HG03575 (cell line): ENCODE measurements around the gene PLD3.
"Not testable (repeated sequence)": the region's sequence is repeated elsewhere in the genome, so short reads cannot be mapped to it uniquely, and the experiment has no call there.

ENCODE experiments used
- ATAC-seq: cut with Tn5 transposase; IDR thresholded peaks from one replicate; pipeline ENCODE4 v1.9.1; 2021; ENCODE audit not compliant: unreplicated experiment, insufficient number of reproducible peaks, low FRiP score; ENCODE audit errors: extremely low read depth

PLD3 gene

GRCh38 chr19:40358773-40359172, 10.3 kb downstream of the PLD3 start:
- ATAC-seq = no peak

- no peak for ATAC-seq
Observed at GRCh38 chr19:40360020-40360707, 11.7 kb downstream of the PLD3 start.

GRCh38 chr19:40360708-40361241, 12.3 kb downstream of the PLD3 start:
- no peak for ATAC-seq

- no peak for ATAC-seq
Observed at GRCh38 chr19:40362160-40362559, 13.7 kb downstream of the PLD3 start.

- no peak for ATAC-seq
Observed at GRCh38 chr19:40363069-40363468, 14.6 kb downstream of the PLD3 start.

GRCh38 chr19:40365010-40365409, 16.5 kb downstream of the PLD3 start:
- ATAC-seq = no peak

- ATAC-seq = no peak
Observed at GRCh38 chr19:40365613-40366401, 17.3 kb downstream of the PLD3 start.

GRCh38 chr19:40366697-40367561, 18.4 kb downstream of the PLD3 start:
- ATAC-seq = no peak

GRCh38 chr19:40367577-40368434, 19.3 kb downstream of the PLD3 start:
- ATAC-seq = no peak

GRCh38 chr19:40369797-40370196, 21.3 kb downstream of the PLD3 start:
- ATAC-seq = no peak

GRCh38 chr19:40370253-40370652, 21.8 kb downstream of the PLD3 start:
- not testable (repeated sequence) for ATAC-seq

GRCh38 chr19:40370997-40371801, 22.7 kb downstream of the PLD3 start:
- no peak for ATAC-seq

- no peak for ATAC-seq
Observed at GRCh38 chr19:40371802-40372122, 23.3 kb downstream of the PLD3 start.

- ATAC-seq = no peak
Observed at GRCh38 chr19:40374084-40374483, 25.6 kb downstream of the PLD3 start.

GRCh38 chr19:40376286-40376862, 27.9 kb downstream of the PLD3 start:
- ATAC-seq = no peak

GRCh38 chr19:40377876-40378385, 29.4 kb downstream of the PLD3 start:
- no peak for ATAC-seq

GRCh38 chr19:40378509-40378908, 30.0 kb downstream of the PLD3 start:
- no peak for ATAC-seq
